ENCODE results near the gene TNFRSF19. TPM values are rescaled to one million over a fixed set of nuclear protein-coding genes. Genes with fewer than 3 reads are reported as not detected.
A peak's percentile ranks its signal among the peaks of the same experiment; 100 is the strongest.

The TNFRSF19 gene
- total and polyA plus RNA-seq, 2 of the 13 experiments (the other 11 are each of a cell fraction or from before 2014, with no cell fraction given), result 75.3 to 77.7 TPM

- TF ChIP-seq TGIF2 (CRISPR knock-in tag; IDR thresholded peaks at IDR 0.05), result no peak
- peak; percentile 56 to 94; a peak in 3 of 4 replicates for TF ChIP-seq EP300 (IDR thresholded peaks at IDR 0.05; ENCODE audit: low read depth in 2 of 2, low read length in 2 of 2)
- TF ChIP-seq EP300 (CRISPR knock-in tag; IDR thresholded peaks at IDR 0.05; ENCODE audit: borderline replicate concordance), result peak; percentile 85; the same call in 1 of the 2 replicates
- 0 out of 2 replicates have a peak, but pooled peaks have one; percentile 56 for TF ChIP-seq HNRNPL (IDR thresholded peaks at IDR 0.05; ENCODE audit: low read depth, low read length)
- TF ChIP-seq SIN3A (IDR thresholded peaks at IDR 0.05; ENCODE audit: borderline replicate concordance, low read depth, low read length), result no peak
- TF ChIP-seq ZNF563 (CRISPR knock-in tag; IDR thresholded peaks at IDR 0.05), result no peak
- peak; percentile 27; the same call in 1 of the 2 replicates for TF ChIP-seq ATF3 (CRISPR knock-in tag; IDR thresholded peaks at IDR 0.05)
- peak; percentile 77; the same call in 1 of the 2 replicates for TF ChIP-seq MEIS2 (CRISPR knock-in tag; IDR thresholded peaks at IDR 0.05)
- peak; percentile 51 for TF ChIP-seq KDM6A (CRISPR knock-in tag; IDR thresholded peaks at IDR 0.05; ENCODE audit: low read depth)
- no peak for TF ChIP-seq RBM39 (IDR thresholded peaks at IDR 0.05; ENCODE audit: low read depth, low read length, poor library complexity, severe bottlenecking)
- 0 out of 2 replicates have a peak, but pooled peaks have one; percentile 23 for TF ChIP-seq POLR2G (IDR thresholded peaks at IDR 0.05; ENCODE audit: low read depth, low read length)
- TF ChIP-seq AHDC1 (CRISPR knock-in tag; IDR thresholded peaks at IDR 0.05; ENCODE audit: borderline replicate concordance), result peak; percentile 93; the same call in 1 of the 2 replicates
- TF ChIP-seq NR2C2 (CRISPR knock-in tag; IDR thresholded peaks at IDR 0.05; ENCODE audit: borderline replicate concordance), result peak; percentile 51; the same call in 1 of the 2 replicates
- no peak for TF ChIP-seq NFKBIZ (CRISPR knock-in tag; IDR thresholded peaks at IDR 0.05)
- no peak for TF ChIP-seq ZNF552 (CRISPR knock-in tag; IDR thresholded peaks at IDR 0.05; ENCODE audit: borderline replicate concordance)
- peak; percentile 79; the same call in 1 of the 2 replicates for TF ChIP-seq NCOR1 (IDR thresholded peaks at IDR 0.05; ENCODE audit: borderline replicate concordance, low read length)
- TF ChIP-seq ZNF879 (CRISPR knock-in tag; IDR thresholded peaks at IDR 0.05), result no peak
- TF ChIP-seq MZF1 (CRISPR knock-in tag; IDR thresholded peaks at IDR 0.05; ENCODE audit: borderline replicate concordance), result no peak
- TF ChIP-seq KLF13 (CRISPR knock-in tag; IDR thresholded peaks at IDR 0.05), result no peak
- 0 out of 2 replicates have a peak, but pooled peaks have one; percentile 53 for TF ChIP-seq ZBTB34 (CRISPR knock-in tag; IDR thresholded peaks at IDR 0.05)
- no peak for TF ChIP-seq KLF12 (CRISPR knock-in tag; IDR thresholded peaks at IDR 0.05; ENCODE audit: borderline replicate concordance)
- TF ChIP-seq RAD51 (IDR thresholded peaks at IDR 0.05; ENCODE audit: borderline replicate concordance), result no peak
- TF ChIP-seq SMC3 (IDR thresholded peaks at IDR 0.05; ENCODE audit: low read length), result no peak; the same call in 1 of the 2 replicates
- no peak for TF ChIP-seq EED (CRISPR knock-in tag; IDR thresholded peaks at IDR 0.05)
These were observed 45.3 kb downstream of the TNFRSF19 start (continued) for GRCh38 chr13:23615395-23616081.
